MM.1S (cell line): ENCODE data around the gene IMMP2L.

Experiments used
- DNase-seq: peaks from one replicate; pipeline ENCODE4 v3.0.0-alpha.2; 2015
- H2AFZ ChIP-seq: fragments of 300-600 bp; sonication (generic); 2 replicates; pipeline ENCODE4 v1.6.0; 2016; ENCODE audit warnings: antibody characterized with exemption, low read length
- H3F3A ChIP-seq: fragments of 300-600 bp; sonication (generic); 2 replicates; pipeline ENCODE4 v1.6.1; 2016; ENCODE audit warnings: mild to moderate bottlenecking, antibody characterized with exemption, low read length, moderate library complexity, mixed read lengths; ENCODE audit not compliant: insufficient read depth
- H3K27ac ChIP-seq: fragments of 300-600 bp; sonication (generic); 2 replicates; pipeline ENCODE4 v1.5.1; 2016; ENCODE audit warnings: mild to moderate bottlenecking, low read length
- H3K27me3 ChIP-seq: fragments of 300-600 bp; sonication (generic); replicated peaks from 2 replicates; pipeline ENCODE4 v1.6.0; 2016; ENCODE audit warnings: low read length; ENCODE audit not compliant: insufficient read depth
- H3K36me3 ChIP-seq: fragments of 300-600 bp; sonication (generic); replicated peaks from 2 replicates; pipeline ENCODE4 v1.6.1; 2016; ENCODE audit warnings: mild to moderate bottlenecking, low read length, mixed read lengths; ENCODE audit not compliant: insufficient read depth
- H3K4me1 ChIP-seq: fragments of 300-600 bp; sonication (generic); 2 replicates; pipeline ENCODE4 v1.6.1; 2016; ENCODE audit warnings: low read length, mixed read lengths
- H3K4me2 ChIP-seq: fragments of 300-600 bp; sonication (generic); 2 replicates; pipeline ENCODE4 v1.6.0; 2016; ENCODE audit warnings: low read depth, low read length
- H3K4me3 ChIP-seq: fragments of 300-600 bp; sonication (generic); 2 replicates; pipeline ENCODE4 v1.5.1; 2016; ENCODE audit warnings: low read length, mixed read lengths
- H3K79me2 ChIP-seq: fragments of 300-600 bp; sonication (generic); 2 replicates; pipeline ENCODE4 v1.6.1; 2016; ENCODE audit warnings: mixed run types, low read length, mixed read lengths
- H3K9ac ChIP-seq: fragments of 300-600 bp; sonication (generic); 2 replicates; pipeline ENCODE4 v1.6.1; 2016; ENCODE audit warnings: low read length, mixed read lengths
- H3K9me2 ChIP-seq: fragments of 300-600 bp; sonication (generic); replicated peaks from 2 replicates; pipeline ENCODE4 v1.6.1; 2016; ENCODE audit warnings: mild to moderate bottlenecking, low read length, mixed read lengths; ENCODE audit not compliant: insufficient read depth
- H3K9me3 ChIP-seq: fragments of 300-600 bp; sonication (generic); replicated peaks from 2 replicates; pipeline ENCODE4 v1.6.1; 2016; ENCODE audit warnings: mild to moderate bottlenecking, low read length, mixed read lengths; ENCODE audit not compliant: insufficient read depth
- H4K20me1 ChIP-seq: fragments of 300-600 bp; sonication (generic); 2 replicates; pipeline ENCODE4 v1.6.1; 2016; ENCODE audit warnings: mild to moderate bottlenecking, low read length, moderate library complexity, mixed read lengths; ENCODE audit not compliant: insufficient read depth
- EZH2 ChIP-seq: fragments of 300-600 bp; sonication (generic); optimal IDR thresholded peaks from 2 replicates; pipeline ENCODE3; 2017; ENCODE audit warnings: low read depth, mild to moderate bottlenecking, antibody characterized with exemption, low read length, mixed read lengths
- EZH2phosphoT487 ChIP-seq: fragments of 300-600 bp; sonication (generic); IDR thresholded peaks from 2 replicates; pipeline ENCODE4 v1.6.1; 2018; ENCODE audit warnings: antibody characterized with exemption, low read length
- TF ChIP-seq, protein P1 (sequence below): fragments of 300-600 bp; sonication (generic); IDR thresholded peaks from 2 replicates; pipeline ENCODE4 v1.5.1; 2016; ENCODE audit warnings: antibody characterized with exemption, low read length, mixed read lengths

Gene IMMP2L

DNA sequence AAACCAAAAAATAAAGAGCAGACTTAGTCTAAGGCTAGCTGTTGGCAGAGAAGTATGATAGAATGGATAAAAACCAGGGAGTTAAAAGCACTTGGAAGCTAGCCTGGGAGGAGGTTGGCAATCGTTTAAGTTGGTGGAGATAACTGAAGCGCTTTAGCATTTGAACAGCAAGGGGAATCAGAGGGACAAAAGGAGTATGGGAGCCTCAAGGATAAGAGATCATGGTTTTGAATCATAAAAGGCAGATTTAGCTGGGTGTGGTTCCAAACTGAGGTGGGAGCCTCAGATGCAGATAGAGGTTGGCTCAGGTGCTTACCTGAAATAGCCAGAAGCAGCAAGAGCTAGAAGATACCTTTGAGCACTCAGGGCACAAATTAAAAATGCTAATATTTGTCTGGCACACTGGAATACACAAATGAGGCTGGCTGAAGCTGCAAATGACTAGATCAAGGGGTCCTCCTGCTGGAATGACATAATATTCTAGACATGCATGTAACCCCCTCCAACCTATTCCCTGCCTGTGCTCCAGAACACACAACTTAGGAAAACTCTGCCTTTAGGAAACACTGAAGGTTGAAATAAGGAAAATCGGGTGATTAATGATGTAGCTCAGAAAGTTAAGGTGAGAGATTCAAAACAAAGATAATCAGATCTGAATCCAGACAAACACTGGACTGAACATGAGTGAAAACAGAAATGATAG is 843.6 kb downstream of the IMMP2L start:
- Histone ChIP-seq H4K20me1 (no peaks in the 10 kb centered on the region), H3K27ac (no peak overlapping the region), H2AFZ (no peak overlapping the region), H3F3A (no peaks in the 10 kb centered on the region), H3K9me3 (no peaks in the 10 kb centered on the region), H3K9ac (no peak overlapping the region), H3K36me3 (no peaks in the 10 kb centered on the region), H3K4me3 (no peak overlapping the region), H3K27me3 (no peaks in the 10 kb centered on the region), H3K4me2 (no peak overlapping the region), H3K79me2 (no peaks in the 10 kb centered on the region), H3K4me1 (no peaks in the 10 kb centered on the region), H3K9me2 (no peaks in the 10 kb centered on the region)
- DNase-seq: no peak
- TF ChIP-seq, protein P1, sequence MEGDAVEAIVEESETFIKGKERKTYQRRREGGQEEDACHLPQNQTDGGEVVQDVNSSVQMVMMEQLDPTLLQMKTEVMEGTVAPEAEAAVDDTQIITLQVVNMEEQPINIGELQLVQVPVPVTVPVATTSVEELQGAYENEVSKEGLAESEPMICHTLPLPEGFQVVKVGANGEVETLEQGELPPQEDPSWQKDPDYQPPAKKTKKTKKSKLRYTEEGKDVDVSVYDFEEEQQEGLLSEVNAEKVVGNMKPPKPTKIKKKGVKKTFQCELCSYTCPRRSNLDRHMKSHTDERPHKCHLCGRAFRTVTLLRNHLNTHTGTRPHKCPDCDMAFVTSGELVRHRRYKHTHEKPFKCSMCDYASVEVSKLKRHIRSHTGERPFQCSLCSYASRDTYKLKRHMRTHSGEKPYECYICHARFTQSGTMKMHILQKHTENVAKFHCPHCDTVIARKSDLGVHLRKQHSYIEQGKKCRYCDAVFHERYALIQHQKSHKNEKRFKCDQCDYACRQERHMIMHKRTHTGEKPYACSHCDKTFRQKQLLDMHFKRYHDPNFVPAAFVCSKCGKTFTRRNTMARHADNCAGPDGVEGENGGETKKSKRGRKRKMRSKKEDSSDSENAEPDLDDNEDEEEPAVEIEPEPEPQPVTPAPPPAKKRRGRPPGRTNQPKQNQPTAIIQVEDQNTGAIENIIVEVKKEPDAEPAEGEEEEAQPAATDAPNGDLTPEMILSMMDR: no peak

DNA sequence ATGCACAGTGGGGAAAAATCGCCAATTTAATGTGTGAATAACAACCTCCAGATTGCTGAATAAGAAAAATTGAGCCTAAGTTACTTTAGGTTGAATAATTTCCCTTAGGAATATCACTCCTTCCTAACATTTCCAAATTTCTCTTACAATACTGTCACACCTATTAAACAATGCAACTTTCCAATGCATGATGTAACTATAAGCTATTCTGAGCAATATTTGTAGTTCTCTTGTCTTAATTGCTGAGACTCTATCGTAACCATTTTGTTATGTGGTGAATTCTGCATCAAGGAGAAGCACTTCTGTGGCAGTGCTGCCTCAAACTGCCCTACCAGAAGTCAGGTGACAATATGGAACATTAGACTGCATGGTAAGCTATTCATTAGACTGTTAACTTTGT is 858.1 kb downstream of the IMMP2L start:
- H3K9me2 ChIP-seq: no peaks in the 10 kb centered on the region
- TF ChIP-seq, protein P1: no peak
- TF ChIP-seq EZH2 (no peak), EZH2phosphoT487 (no peak)
- H3K4me1 ChIP-seq: no peaks in the 10 kb centered on the region
- H3K79me2 ChIP-seq: no peaks in the 10 kb centered on the region
- no peak overlapping the region for H3K9ac ChIP-seq
- no peak overlapping the region for H2AFZ ChIP-seq
- no peaks in the 10 kb centered on the region for H3K36me3 ChIP-seq
- DNase-seq: no peak
- no peaks in the 10 kb centered on the region for H3F3A ChIP-seq
- no peak overlapping the region for H3K4me2 ChIP-seq
- no peaks in the 10 kb centered on the region for H4K20me1 ChIP-seq
- no peak overlapping the region for H3K27ac ChIP-seq
- no peak overlapping the region for H3K4me3 ChIP-seq
- H3K27me3 ChIP-seq: no peaks in the 10 kb centered on the region
- no peaks in the 10 kb centered on the region for H3K9me3 ChIP-seq

GRCh38 chr7:110698576-110698975 is 863.7 kb downstream of the IMMP2L start:
- H3K9me3 ChIP-seq: no peaks in the 10 kb centered on the region
- H3F3A ChIP-seq: no peaks in the 10 kb centered on the region
- H3K4me2 ChIP-seq: no peak overlapping the region
- H3K27me3 ChIP-seq: no peaks in the 10 kb centered on the region
- no peaks in the 10 kb centered on the region for H3K36me3 ChIP-seq
- no peaks in the 10 kb centered on the region for H3K79me2 ChIP-seq
- no peak overlapping the region for H3K27ac ChIP-seq
- H3K9me2 ChIP-seq: no peaks in the 10 kb centered on the region
- H3K4me3 ChIP-seq: no peak overlapping the region
- no peaks in the 10 kb centered on the region for H3K4me1 ChIP-seq
- H3K9ac ChIP-seq: no peak overlapping the region
- no peak for TF ChIP-seq EZH2phosphoT487
- TF ChIP-seq EZH2: no peak
- TF ChIP-seq, protein P1: no peak
- H2AFZ ChIP-seq: no peak overlapping the region
- no peaks in the 10 kb centered on the region for H4K20me1 ChIP-seq
- DNase-seq: no peak
